GM18511 (cell line): Measurements from ENCODE around the gene ITPRID2.

Source experiments
- ATAC-seq: cut with Tn5 transposase; IDR thresholded peaks from one replicate; pipeline ENCODE4 v1.9.1; 2021; ENCODE audit warnings: mild to moderate bottlenecking, moderate library complexity; ENCODE audit not compliant: unreplicated experiment

Gene ITPRID2

DNA sequence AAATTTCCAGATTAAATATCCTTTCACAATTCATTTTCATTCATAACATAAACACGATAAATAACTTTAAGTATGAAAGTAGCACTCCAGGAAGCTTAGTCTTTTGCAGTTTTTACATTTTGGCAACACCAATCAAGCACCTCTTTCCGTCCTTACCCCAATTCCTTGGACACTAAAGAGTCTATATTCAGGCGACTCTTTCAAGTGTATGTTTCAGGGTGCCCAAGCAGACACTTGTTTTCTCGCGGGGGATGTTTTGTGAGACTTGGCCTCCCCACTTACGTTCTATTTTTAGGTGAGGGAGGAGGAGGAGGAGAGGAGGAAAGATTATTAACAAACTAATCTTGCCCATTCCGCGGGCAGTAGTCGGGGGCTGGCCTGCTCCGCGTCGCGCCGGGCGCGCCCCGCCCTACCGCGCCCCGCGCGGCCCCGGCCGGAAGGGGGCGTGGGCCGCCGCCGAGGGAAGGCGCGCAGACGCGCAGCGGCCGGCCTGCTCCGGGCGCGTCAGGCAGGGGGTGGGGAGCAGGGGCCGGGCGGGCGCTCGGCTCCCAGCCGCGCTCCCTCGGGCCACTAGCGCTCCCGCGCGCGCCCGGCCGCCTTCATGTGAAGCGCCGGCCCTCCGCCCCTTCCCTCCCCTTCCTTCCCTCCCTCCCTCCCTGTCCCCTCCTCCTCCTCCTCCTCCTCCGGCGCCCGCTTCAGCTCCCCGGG, at the start of gene ITPRID2:
Gene ITPRID2 (plus strand): TSS at position 473 of the 708 bp plus-strand sequence. CDS start 337 bp downstream, outside the sequence.
- ATAC-seq = peak; percentile 86

DNA sequence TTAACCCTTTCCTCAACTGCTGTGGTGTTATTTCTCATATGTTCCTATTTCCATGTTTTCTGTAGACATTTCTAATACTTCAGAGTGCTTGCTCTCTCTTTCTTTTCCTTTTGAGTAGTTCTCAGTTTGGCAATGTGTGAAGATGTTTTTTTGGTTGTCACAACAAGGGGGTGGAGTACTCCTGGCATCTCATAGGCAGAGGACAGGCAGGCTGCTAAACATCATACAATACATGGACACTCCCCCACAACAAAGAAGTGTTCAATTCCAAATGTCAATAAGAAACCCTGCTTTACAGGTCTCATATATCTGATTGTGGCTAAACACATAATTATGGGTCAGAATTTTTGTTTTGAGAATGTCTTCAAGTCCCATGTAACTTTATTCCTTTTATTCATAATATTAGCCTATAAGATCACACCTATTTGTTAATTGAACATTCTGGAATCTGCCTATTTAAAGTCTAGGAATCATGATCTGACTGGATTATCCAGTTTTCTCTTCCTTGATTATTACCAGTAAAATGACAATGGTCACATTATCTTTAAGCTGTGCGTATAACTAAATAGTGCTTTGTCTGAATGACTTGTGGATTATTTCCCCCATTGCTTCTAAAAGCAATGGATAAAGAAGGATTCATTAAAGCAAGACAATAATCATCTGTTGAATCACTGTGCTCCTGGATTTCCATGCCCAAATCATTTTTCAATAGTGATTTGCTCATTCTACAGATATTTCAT, 46.8 kb upstream of the ITPRID2 start:
- ATAC-seq = no peak

DNA sequence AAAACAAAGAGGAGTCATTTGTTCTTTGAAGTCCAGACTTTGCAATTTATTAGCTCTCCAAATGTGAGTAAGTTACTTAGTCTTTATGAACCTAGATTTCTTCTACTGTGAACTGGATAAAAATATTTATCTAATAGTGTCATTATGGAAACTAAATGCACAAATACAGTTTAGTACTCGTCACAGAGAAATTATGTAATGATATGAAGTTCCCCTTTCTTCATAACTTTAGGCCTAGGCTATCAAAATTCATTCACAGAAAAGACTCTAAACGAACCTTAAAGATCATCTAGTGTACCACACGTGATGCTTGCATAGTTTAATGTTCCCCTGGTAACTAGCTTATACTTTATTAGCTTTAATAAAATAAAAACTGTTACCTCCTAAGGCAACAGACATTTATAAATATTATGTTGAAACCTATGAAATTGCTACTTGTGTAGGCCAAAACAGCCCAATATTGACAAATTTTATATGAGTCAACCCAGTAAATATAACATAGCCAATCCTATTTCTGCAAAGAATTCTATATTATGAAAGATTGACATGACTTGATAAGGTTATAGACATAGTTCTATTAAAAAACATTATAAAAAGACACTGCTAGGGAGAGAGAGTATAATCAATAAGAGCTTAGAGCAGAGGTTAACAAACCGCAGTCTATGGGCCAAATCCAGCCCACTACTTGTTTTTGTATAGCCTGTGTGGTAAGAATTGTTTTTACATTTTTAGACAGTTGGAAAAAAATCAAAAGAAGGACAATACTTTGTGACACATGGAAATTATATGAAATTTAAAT, 44.9 kb upstream of the ITPRID2 start:
- no peak for ATAC-seq

DNA sequence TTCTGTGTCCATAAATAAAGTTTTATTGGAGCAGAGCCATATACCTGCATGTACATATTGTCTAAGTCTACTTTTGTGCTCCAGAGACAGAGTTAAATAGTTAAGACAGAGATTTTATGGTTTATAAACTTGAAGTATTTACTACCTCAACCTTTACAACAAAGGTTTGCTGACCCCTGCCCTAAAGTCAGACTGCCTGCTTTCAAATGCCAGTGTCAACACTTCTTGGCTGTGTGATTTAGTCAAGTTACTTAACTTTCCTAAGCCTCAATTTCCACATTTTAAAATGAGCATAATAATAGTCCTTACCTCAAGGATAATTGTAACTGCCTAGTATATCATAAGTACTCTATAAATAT, 44.4 kb upstream of the ITPRID2 start:
- no peak for ATAC-seq

DNA sequence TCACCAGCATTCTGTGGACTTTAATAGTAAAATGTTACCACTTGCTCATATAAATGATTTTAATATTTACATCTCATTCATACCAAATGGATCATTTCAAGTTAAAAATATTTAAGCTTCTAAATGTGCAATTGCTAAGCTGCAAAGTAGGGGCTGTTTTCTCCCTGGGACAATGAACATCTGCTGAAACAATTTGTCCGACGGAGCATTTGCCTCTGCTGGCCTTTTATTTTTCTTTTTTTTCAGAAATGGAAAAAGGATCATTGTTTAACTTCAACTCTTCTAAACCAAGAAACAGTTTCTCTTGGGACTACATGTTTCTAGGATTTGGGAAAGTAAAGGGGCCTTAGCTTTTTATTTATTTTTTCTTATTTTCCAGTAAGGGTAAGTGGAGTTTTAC, 43.8 kb upstream of the ITPRID2 start:
- ATAC-seq = no peak

DNA sequence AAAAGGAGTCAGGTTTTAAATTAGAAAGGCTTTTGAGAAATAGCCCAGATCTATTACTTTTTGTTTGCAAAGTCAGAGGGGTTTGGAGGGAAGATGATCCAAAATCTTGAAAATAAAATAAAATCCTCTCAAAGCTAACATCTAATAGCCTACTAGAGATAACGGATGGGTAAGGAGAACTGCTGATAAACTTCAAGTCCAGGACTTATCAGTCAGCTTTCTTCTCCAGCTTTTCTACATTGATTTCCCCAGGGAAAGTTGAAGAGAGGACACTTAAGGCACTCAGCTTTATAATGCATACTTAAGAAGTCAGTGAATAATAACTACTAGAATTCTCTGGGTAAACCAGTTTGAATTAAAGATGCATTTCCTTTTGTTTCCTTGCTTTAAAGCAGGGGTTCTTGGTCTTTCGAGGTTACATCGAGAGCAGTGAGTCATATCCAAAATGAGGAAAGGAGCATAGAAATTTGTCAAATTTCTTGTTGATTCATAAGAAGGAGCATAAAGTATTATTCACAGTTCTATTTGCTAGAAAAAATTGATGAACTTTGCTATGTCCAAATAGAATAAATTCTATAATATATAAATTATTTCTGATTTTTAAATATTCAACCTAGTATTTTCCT, 43.2 kb upstream of the ITPRID2 start:
- ATAC-seq = no peak

DNA sequence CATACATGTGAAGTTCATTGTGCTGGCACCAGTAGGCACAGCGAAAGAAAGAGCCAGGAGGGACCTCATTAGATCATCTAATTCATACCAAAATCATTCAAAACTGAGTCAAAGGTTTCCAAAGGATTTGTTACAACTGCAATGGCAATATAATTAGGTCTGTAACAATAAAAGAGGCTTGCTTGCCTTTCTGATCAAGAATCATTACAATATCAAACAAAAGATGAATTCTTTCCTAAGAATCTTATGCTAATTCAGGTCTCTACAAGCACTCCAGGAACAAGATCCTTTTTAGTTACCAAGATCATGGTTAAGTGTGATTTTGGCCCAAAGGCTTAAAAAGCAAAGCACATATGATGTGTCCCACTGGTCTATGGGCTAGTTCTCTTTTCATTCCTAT, 41.9 kb upstream of the ITPRID2 start:
- no peak for ATAC-seq

DNA sequence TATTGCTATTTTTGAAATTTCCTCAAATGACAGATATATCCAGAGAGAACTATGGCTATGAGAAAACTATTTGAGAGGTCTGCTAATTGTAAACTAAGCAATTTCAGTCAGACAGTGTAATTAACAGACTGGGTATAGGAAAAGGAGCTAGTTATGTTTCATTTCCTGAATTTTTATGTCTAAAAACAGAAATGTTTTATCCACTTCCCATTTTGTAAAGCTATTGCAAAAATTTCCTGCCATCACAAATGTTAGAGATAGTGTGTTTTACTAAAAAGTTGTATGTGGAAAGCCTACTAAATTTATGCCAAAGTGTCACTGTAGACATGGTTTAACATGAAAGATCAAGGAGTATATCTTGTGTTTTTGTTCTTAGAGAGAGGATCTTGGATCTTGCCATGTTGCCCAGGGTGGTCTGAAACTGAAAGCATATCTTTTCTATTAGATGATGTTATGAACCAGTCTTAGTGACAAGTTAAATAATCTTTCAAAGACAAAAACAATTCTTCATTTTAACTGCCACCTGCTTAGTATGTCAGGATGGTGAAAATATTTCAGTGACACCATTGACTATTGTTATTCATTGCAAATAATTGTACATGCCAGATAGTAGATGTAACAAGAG, 40.5 kb upstream of the ITPRID2 start:
- ATAC-seq = peak; percentile 77

DNA sequence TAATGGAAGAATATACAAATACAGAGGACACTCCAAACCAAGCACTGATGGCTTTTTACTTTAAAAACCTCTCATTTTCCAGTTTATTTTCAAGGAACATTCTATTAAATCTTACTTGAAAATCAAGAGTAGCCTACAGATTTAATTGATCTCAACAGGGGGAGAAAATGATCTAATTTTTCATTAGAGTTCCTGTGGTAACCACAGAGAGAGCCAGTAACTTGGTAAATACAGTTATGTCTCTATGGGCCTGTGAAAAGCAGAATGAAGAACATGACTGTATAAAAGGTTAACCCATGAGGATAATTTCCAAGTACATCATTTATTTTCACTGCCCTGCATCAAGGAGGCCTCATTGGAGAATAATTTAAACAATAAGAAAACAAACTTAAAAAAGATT, 39.8 kb upstream of the ITPRID2 start:
- ATAC-seq = no peak

DNA sequence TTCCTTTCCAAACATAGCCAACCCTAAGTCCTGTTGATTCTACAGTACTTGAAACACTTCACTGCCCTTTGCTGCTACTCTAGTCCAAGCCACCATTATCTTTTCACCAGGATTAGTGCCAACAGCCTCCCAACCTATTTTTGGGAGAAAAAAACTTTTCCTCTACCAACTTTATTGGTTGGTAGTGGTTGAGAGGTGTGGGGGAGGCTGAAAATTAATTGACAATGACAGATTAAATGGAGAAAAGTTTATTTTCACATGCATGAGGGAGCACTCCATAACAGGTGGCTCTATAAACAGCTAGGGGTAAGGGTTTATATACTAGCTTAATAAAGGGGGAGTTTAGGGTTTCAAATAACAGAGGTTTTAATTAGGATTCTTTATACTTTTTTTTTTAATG, 37.8 kb upstream of the ITPRID2 start:
- ATAC-seq = no peak

DNA sequence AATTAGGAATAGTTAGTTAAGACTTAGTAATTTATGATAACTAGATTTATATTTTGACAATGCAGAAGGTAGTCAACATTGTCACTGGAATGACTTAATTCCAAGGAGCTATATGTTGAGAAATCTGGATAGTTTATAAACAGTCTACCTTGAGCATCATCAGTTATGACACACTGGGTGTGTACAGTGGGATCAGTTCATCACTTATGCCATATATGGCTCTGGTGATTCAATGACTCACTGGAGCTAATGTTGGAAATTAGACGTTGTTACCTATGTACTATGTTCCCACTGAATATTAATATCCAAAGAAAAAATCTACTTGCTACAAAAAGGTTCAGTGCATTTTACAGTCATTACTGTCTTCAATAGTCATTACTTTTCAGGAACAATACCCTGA, 34.0 kb upstream of the ITPRID2 start:
- no peak for ATAC-seq

DNA sequence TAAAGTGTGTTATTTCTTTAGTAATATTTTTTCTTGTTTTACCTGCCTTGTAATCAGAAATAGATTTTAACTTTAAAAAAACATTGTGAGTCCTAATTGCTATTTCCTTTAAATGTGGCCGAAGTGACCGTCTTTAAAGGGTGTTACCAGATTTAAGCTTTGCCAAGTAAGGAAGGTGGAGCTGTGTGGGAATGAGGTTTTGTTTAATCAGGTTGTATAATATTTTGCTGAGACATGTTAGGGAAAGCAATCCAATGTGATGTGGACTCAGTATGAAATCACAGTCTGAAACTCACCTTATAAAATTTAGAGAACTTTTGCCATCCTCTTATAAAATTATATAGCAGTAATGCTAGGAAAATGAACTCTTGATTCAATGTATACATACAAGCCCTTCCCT, 32.9 kb upstream of the ITPRID2 start:
- no peak for ATAC-seq

DNA sequence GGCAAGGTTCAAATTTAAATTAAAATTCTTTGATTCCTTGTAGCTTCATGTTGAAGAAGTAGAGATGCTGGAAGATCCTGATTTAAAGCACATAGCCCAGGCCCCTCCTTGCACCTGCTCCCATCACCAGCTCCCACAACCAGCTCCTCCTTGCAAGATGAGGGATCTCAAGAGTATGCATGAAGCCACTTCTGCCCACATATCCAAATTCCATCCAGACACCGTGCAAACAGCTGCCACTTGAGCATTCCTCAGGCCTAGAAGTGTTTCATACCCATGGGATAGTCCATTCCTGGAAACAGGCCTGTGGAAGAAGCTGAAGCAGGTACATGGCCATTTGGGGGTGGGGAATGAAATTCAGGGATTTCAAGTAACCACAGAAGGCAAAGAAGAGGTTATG, 32.4 kb upstream of the ITPRID2 start:
- ATAC-seq = no peak

DNA sequence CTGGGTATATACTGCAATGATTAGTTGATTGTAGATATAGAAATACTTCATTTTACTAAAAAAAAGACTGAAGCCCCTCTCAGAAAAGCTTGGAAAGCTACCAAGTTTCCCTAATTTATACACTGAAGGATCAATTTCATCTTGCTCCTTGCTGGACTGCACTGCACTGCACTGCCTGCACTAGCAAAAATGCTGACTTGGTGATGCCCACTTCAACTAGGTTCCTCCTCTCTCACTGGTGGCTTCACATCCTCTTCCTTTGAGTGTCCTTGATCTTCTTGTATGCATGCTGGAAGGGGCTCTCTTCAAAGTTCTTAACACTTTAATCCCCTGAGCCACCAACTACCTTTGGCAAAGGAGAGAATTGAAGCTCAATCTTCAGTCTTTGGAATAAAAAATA, 31.7 kb upstream of the ITPRID2 start:
- no peak for ATAC-seq

DNA sequence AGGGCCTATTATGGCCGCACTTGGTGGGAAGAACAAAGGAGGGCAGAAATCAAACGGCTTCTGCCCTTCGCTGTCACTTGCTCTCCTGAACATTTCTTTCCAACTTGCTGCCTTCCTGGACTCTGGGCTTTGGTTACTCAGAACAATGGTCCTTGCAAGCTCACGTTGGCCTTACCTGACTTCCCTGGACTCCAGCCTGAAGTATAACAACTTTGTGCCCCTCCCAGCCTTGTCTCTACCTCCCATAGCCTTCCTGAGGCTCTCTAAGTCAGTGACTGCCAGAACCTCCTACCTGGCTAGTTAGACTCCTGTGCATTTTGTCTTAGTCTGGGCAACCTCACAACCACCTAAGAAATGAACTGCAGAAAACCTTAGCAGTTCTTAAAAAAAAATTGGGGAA, 30.2 kb upstream of the ITPRID2 start:
- no peak for ATAC-seq

DNA sequence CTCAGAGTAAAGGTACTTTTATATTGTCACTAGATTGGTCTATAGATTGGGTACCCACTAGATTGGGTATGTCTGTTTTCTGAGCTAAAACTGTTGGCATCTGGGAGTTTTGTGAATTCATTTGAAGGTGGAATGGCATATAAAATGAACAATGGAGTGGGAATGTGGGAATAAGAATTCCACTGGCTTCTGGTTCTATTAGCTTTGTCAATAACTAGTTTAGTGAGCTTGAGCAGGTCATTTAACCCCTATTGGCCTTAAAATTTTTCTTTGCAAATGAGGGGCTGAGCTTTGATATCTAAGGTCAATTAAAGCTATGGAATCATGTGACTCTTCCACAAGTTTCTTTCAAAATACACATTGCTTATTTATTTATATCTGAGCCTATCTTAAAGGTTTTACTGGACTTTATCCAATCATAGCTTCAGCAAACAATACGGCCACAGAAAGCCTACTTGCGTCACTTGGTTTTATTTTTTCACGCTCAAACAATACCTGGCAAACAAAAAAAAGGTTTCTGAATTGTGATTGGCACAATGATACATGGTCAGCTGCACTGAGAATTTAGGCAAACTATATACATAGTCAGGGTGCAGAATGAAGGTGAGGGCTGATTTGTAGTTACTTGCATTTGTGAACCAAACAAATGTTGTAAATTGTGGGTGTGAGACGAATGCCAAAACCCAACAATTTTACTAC, 28.8 kb upstream of the ITPRID2 start:
- ATAC-seq = no peak

DNA sequence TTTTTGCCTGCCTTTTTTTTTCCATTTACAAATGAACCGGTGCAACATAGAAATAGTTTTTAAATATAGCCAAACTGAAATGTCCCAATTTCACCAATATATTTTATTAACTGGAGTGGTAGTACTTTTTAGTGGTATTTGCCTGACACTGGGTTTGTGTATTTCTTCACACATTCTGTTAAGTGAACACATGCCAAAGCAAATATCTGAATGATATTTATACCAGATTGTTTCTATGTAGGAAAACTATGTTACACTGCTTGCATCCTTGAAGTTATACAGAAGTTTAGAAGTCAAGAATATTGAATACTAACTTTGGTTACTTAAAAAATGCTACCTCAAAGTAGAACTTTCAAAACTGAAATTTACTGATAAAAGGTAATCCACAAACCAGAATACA, 19.4 kb upstream of the ITPRID2 start:
- no peak for ATAC-seq

DNA sequence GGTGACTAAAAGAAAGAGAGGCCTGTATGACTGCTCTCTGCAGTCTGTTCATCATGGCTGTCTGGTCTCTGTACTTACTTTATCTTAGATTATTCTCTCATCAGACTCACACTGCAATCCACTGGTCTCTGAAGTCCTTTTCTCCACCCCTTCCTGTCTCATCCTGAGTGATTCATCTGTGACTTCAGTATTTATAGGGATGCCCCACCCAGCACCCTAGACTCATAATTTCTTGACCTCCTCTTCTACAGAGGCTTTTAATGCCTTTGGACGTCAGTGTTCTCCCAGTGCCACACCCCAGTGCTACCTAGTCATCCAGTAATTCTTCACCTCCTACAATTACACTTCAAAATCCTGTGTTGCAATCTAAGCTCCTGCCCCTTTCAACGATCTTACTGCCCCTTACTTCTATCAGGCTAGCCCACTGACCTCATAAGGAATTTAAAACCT, 14.9 kb upstream of the ITPRID2 start:
- ATAC-seq = no peak

DNA sequence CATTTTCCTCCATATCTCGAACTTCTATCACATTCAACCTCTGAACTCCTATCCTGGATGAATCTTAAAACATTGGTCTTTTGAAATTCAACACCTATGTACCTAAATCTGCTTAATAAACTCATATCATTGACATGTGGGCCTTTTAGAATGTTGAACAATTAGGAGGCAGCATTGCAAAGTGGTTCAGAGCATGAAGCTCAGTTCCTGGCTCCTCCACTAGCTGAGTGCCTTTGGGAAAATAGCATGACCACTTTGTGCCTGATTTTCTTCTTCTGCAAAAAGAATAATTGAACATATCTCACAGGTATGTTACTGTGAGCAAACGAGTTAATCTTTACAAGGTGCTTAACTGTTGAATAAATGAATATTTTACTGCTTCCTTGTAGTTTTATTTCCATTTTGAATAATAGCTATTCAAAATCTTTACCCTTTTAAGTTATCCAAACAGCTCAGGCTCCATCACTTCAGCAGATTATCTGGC, 14.3 kb upstream of the ITPRID2 start:
- no peak for ATAC-seq

DNA sequence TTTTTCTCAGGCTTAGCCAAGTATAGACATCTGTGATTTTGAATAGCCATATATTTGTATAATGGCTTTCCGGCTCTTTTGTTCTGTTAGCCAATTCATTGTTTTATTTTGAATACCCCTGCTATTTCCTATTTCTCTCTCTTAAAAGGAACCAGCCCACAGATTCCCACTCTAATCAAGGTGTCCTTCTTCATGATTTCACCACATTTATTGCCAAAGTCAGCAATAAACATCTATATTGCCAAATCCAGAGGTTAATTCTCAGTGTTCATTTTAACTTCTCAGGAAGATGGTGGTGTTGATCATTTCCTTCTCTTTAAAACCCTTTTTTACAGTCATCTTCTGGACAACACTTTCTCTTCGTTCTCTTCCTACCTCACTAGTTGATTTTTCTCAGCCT, 13.1 kb upstream of the ITPRID2 start:
- ATAC-seq = no peak
